Measurements from ENCODE around the gene TMEM30A.

- TF ChIP-seq POLR2A (IDR thresholded peaks at IDR 0.05) (no peak), CTCF (IDR thresholded peaks at IDR 0.05) (no peak)
Observed at GRCh38 chr6:75261299-75261698, 23.3 kb downstream of the TMEM30A start.

Data from body of pancreas (tissue), 4 donors.